ENCODE results near the gene VDAC2.
"Not testable (repeated sequence)": the region's sequence is repeated elsewhere in the genome, so short reads cannot be mapped to it uniquely, and the experiment has no call there.

The VDAC2 gene

DNA sequence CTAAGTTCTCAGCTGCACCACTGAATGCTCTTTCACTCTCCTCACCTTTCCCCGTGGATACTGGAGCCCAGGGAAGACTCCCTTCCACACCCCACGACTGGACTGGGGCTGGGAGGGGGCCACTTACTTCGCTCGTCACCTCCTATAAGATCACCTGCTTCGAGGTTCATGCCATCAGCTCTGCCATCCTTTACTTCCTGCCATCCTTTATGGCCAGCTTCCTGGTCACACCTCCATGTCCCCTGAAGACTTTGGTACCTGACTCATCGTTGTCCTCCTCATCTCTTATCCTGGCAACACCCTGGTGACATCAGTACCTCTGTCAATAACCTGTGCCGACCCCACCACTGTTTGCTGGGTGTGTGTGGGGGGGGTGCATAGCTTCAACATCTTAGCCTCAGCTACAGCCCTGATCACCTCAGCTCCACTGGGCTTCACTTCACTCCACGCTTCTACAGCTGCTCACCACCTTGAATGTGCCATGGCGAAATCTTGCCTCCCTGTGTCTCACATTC, 8.7 kb upstream of the VDAC2 start:
- DNase-seq: no peak

GRCh38 chr10:75202321-75203045, 8.1 kb upstream of the VDAC2 start:
- no peak for DNase-seq

GRCh38 chr10:75203046-75203620, 7.5 kb upstream of the VDAC2 start:
- DNase-seq: not testable (repeated sequence)

DNA sequence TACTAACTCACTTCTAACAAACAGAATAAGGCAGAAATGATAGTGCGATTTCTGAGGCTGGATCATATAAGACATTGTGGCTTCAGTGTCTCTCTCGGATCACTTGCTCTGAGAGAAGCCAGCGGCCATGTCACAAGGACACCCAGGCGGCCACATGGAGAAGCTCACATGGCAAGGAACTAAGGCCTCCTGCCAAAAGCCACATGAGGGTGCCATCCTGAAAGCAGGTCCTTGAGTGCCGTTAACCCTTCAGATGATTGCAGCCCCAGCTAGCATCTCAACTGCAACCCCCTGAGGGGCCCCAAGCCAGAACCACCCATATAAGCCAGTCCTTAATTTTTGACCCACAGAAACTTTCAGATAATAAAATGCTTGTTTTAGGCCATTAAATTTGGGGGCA, 6.9 kb upstream of the VDAC2 start:
- no peak for DNase-seq

DNA sequence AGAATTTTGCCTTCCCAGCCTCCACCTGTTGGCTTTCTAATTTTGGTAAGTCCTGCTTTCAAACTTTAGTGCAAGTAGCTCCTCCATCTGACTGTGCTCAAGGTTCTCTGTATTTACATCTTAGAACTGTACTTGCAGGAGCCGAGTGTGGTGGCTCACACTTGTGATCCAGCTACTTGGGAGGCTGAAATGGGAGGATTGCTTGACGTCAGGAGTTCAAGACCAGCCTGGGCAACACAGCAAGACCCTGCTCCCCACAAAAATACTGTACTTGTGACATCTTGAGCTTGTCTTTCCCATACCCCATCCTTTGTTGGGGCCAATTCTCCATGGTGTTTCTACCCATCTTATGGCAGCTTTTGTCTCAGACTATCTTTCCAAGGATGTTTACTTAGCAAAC, 4.7 kb upstream of the VDAC2 start:
- DNase-seq: no peak

DNA sequence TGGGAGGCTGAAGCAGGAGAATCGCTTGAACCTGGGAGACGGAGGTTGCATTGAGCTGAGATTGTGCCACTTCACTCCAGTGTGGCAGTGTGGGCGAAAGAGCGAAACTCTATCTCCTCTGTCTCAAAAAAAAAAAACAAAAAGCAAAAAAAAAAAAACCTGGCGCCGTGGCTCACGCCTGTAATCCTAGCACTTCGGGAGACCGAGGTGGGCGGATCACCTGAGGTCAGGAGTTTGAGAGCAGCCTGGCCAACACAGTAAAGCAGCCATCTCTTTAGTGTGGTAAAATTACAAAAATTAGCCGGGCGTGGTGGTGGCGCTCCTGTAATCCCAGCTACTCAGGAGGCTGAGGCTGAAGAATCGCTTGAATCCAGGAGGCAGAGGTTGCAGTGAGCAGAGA, 4.0 kb upstream of the VDAC2 start:
- not testable (repeated sequence) for DNase-seq

DNA sequence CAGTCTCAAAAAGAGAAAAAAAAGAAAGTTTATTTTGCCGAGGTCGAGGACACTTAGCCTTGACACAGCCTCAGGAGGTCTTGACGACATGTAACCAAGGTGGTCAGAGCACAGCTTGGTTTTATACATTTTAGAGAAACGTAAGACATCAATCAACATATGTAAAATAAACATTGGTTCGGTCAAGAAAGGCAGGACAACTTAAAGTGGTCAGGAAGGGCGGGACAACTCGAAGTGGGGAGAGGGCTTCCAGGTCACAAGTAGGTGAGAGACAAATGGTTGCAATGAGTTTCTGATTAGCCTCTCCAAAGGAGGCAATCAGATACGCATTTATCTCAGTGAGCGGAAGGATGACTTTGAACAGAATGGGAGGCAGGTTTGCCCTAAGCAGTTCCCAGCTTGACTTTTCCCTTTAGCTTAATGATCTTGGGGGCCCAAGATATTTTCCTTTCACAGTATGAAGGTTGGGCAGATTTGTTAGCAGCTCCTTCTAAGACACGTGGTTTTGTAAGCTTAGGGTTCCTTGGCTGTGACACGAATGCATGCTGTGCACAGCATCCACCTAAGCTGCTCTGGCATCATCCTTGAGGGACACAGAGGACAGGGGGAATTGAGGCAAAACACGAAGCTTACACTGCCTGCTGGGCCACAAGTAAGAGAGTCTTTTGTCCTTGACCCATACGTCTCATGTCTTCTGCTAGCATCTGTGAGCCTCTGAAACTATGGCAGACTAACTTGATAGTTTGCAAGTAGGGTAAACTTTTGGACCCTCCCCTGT, 3.3 kb upstream of the VDAC2 start:
- no peak for DNase-seq

- no peak for DNase-seq
These were observed 2.8 kb upstream of the VDAC2 start for GRCh38 chr10:75207857-75208144.

- no peak for DNase-seq
These were observed 2.4 kb upstream of the VDAC2 start for GRCh38 chr10:75208181-75208580.

- no peak for DNase-seq
These were observed 1.3 kb upstream of the VDAC2 start for GRCh38 chr10:75209086-75209920.

GRCh38 chr10:75209921-75210281, 695 bp upstream of the VDAC2 start:
- DNase-seq: peak; percentile 82

- DNase-seq: peak; percentile 38
These were observed 553 bp downstream of the VDAC2 start for GRCh38 chr10:75211007-75211691.

DNA sequence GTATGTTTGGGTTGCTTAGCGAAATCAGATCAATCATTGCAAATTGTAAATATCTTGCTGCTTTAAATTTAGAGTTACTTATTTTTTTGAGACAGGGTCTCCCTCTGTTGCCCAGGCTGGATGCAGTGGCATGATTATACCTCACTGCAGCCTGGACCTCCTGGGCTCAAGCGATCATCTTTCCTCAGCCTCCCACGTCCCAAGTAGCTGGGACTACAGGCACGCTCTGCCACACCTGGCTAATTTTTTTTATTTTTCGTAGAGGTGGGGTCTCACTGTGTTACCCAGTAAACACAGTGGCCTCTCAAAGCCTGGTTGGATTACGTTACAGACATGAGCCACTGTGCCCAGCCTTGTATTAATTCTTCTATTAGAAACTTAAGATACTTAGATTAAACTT, 1.7 kb downstream of the VDAC2 start:
- no peak for DNase-seq

DNA sequence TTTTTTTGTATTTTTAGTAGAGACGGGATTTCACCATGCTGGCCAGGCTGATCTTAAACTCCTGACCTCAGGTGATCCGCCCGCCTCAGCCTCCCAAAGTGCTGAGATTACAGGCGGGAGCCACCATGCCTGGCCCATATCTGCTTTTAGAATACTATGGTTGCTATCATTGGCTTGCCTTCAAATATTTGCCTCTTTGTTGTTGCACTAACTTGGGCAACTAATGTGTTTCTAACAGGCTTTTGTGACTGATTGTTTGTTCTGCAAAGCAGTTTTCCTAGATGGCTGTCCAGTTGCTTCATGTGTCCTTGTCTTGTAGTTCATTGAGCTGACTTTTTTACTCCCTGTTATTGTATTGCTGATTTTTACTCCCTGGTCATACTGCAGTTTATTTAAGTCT, 9.7 kb downstream of the VDAC2 start:
- DNase-seq: no peak

DNA sequence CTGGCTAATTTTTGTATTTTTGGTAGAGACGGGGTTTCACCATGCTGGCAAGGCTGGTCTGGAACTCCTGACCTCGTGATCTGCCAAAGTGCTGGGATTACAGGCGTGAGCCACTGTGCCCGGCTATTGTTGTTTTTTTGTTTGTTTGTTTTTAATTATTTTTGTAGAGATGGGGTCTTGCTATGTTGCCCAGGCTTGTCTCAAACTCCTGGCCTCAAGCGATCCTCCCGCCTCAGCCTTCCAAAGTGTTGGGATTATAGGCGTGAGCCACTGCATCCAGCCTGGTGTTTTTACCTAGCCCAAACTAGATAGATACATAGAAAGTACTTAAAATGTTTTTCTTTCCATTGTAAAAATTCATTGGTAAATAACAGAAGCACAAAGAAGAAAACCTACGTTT, 10.9 kb downstream of the VDAC2 start:
- not testable (repeated sequence) for DNase-seq

DNA sequence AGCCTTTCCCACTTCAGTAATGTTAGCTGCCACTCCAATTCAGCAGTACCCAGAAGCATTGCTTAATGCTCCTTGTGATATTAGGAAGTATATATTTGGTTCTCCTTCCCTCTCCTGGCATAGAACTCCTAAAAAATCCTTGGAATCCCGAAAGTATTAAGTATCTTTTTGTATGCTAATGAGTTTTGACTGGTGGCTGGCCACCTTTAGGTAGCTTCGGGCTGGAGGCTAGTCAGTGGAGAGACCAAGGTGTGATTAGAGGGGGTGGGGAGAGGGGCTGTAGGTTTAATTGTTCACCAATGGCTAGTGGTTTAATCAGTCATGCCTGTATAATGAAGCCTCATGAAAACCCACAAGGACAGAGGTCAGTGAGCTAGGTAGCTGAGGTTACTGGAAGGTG, 12.9 kb downstream of the VDAC2 start:
- no peak for DNase-seq

GRCh38 chr10:75226095-75226494, 15.5 kb downstream of the VDAC2 start:
- DNase-seq: no peak

- no peak for DNase-seq
These were observed 16.1 kb downstream of the VDAC2 start for GRCh38 chr10:75226656-75227055.

DNA sequence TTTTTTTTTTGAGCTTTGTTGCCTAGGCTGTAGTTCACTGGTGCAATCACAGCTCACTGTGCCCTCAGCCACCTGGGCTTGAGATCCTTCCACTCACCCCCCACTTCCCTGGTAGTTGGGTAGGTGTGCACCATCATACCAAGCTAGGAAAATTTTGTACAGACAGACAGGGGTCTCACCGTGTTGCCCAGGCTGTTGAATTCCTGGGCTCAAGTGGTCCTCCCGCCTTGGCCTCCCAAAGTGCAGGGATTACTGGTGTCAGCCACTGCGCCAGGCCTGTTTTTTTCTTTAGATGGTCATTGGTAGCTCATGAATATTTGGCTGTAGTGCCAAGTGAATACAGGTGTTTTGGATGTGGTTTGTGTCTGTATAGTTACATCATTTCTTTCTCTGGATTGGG, 17.7 kb downstream of the VDAC2 start:
- no peak for DNase-seq

- no peak for DNase-seq
These were observed 18.2 kb downstream of the VDAC2 start for GRCh38 chr10:75228834-75229233.

DNA sequence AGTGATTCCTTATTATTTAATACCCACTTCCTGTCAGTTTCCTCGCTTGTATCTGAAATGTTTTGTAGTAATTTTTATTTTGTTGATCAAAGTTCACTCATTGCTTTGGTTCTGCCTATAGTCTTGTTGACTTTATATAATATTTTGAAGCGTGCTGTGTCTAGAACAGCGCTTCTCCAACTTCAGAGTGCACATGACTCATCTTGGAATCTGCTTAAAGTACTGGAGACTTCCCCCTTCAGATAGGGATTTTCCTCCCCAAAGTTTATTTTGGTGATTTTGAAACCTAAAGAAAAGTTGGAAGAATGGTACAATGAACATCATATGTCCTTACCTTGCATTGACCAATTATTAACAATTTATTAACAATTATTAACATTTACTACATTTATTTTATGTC, 19.4 kb downstream of the VDAC2 start:
- no peak for DNase-seq

GRCh38 chr10:75230600-75231038, 20.0 kb downstream of the VDAC2 start:
- peak; percentile 94 for DNase-seq

Data from CD4-positive, alpha-beta T cell treated with Interleukin-4 for 4 hours (primary cell).